ENCODE measurements around the gene KCTD3.

KCTD3 gene

GRCh38 chr1:215606564-215607168, 39.6 kb downstream of the KCTD3 start:
- DNase-seq, result no peak

GRCh38 chr1:215607412-215607811, 40.3 kb downstream of the KCTD3 start:
- no peak for DNase-seq

GRCh38 chr1:215608646-215609045, 41.5 kb downstream of the KCTD3 start:
- DNase-seq, result no peak

DNA sequence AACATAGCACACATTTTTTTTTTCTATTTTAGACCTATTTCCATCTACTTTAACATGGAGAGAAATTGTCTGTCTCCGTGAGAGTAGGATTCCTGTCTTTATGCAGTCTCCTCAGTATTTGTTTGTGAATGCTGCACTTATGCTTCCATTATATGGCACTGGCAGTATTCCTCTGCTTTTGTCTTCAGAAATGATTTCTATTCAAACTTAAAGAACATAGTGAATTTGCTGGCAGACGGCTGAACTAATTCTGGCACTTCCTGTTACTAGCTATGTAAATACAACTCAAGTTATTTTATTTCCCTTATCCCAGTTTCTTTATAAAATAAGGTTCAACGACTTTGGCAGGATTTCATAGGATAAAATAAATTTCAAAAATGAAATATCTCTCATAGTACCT, 45.3 kb downstream of the KCTD3 start:
- DNase-seq, result no peak

- DNase-seq, result no peak
Observed at GRCh38 chr1:215617979-215618378, 50.9 kb downstream of the KCTD3 start.

- DNase-seq, result no peak
Observed at GRCh38 chr1:215623162-215623561, 56.1 kb downstream of the KCTD3 start.

GRCh38 chr1:215625949-215626348, 58.8 kb downstream of the KCTD3 start:
- no peak for DNase-seq

DNA sequence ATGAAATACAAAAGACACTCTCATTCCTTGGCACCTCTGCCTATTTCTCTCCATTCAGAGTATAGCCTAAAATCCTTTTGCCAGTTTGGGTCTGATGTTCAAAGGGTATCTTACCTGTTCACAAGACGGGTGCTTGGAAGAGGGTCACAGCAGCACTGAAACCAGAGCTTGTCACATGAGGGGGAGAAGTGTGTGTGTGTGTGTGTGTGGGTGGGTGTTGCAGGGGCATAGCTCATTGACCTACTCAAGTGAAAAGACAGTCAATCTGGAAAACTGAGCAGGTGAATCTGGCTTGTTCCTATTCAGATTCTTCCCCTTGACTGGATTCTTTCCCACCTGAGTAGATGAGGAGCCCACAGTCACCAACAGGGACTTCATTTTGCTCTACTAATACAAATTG, 63.9 kb downstream of the KCTD3 start:
- DNase-seq, result no peak

DNA sequence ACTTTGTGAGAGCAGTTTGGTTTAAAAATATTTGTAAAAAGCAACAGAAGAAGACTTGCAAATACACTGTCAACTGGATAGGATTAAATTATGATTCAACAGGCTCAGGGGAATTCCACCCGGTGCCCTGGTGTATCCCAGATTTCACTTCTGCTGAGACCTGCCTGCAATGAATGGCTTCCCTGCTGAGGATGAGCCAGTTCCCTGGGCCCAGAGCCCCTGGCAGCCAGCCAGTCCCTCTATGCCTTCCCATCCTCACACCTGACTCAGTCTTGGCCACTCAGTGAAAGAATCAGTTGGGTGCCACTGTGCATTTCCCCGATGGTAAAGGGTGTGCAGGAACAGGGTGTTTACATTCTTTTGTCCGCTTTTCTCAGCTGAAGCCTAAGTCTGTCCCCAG, 64.4 kb downstream of the KCTD3 start:
- DNase-seq, result no peak

- no peak for DNase-seq
Observed at GRCh38 chr1:215635827-215636226, 68.7 kb downstream of the KCTD3 start.

GRCh38 chr1:215636258-215636965, 69.3 kb downstream of the KCTD3 start:
- DNase-seq, result no peak

DNA sequence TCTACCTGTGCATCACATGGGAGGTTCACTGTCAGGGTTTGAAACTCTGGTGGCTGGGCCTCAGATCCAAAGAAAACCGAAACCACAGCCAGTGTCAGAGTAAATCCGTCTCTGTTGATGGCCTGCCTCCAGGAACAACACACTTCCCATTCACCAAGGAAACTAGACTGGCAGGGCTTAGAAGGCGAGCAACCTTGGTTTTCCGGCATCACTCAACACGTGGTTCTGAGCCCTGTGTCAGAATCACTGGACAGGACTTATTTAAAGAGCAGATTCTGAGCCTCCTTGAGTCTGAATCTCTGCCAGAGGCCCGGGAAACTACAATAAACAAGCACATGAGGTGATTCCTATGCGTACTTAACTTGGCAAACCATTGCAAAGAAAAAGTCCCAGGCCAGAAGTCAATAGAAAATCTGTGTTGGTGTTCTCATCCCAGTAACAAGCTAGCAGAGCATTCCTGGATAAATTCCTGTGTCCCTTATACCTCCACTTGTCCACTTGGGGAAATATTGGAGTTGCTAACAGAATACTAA, 70.0 kb downstream of the KCTD3 start:
- DNase-seq, result no peak

DNA sequence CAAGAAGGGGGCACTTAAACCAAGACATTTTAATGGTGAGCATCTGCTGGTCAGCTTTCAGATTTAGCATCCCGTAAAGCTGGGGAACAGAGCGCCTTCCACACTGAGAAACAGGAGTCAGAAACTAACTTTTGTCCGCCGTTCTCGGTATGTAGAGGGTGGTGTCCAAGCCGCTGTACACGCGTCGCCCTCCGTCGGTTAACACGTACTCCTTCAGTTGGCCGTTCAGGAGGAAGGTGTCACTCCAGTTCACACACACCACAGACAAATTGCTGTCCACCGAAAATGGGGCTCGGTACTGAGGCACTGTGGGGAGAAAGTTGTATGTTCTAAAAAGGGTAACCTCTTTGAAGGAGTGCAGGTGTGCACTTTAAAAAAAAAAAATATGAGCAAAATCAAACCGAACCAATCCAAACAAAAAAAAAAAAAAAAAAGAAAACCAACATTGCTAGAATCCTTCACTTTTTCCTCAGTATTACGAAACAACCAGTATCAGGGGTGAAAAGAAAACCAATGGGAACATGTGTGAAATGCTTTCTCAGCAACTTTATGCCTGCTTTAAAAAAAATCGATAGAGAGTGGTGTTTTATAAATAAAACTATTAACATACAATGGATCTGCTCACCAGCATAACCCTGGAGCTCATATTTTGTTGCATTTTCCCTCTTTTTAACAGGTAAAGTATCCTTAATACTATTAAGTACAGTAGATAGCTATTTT, 73.5 kb downstream of the KCTD3 start:
- DNase-seq, result no peak

- DNase-seq, result no peak
Observed at GRCh38 chr1:215643592-215644321, 76.7 kb downstream of the KCTD3 start.

DNA sequence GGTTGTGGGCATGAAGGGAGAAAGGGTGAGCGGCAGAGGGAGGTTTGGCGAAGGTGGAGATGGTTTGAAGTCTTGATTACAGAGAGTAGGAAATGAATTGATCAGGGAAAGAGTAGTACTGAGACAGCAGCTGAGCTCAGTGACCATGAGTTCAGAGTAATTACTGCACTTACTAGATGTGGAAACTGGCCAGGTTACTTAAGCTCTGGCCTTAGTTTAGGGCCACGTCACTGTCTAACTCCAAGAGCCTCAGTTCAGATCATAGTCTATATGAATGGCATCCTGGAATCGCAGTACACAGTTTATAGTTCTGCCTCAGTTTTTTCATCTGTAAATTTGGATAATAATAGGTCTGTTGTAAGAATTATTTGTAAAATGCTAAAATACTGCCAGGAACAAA, 78.1 kb downstream of the KCTD3 start:
- DNase-seq, result no peak

DNA sequence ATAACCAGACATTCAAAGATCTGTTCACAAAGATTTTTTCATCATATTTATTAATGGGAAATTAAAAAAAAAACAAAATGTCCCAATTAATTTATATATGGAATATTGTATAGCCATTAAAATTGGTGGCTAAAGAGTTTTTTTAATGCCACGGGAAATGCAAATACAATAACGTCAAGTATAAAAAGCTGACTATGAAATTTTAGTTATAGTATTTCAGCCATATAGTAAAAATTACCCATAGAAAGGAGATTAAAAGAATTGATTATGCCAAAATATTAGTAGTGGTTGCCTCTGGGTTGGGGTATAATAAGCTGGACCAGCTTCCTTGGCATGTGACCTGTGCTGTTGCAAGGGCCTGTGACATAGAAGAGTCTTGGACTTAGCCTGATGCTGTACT, 78.8 kb downstream of the KCTD3 start:
- no peak for DNase-seq

GRCh38 chr1:215647738-215648137, 80.6 kb downstream of the KCTD3 start:
- DNase-seq, result no peak

DNA sequence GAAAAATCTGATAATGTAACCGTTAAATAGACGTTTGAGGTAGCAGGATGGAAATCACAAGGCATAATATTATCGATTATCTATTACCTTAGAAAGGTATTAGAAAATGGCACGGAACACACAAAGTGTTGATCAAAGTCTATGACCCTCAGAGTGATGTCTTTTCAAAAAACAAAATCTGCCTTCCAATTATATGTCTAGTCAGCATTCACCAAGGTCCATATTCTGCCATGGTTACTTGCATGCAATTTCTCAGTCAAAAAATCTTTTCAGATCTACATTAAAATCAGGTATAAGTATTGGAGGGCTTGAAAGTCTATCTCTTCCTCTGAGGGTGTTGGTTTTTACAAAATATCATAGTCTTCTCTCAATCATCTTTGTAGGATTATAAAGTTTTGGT, 81.9 kb downstream of the KCTD3 start:
- no peak for DNase-seq

DNA sequence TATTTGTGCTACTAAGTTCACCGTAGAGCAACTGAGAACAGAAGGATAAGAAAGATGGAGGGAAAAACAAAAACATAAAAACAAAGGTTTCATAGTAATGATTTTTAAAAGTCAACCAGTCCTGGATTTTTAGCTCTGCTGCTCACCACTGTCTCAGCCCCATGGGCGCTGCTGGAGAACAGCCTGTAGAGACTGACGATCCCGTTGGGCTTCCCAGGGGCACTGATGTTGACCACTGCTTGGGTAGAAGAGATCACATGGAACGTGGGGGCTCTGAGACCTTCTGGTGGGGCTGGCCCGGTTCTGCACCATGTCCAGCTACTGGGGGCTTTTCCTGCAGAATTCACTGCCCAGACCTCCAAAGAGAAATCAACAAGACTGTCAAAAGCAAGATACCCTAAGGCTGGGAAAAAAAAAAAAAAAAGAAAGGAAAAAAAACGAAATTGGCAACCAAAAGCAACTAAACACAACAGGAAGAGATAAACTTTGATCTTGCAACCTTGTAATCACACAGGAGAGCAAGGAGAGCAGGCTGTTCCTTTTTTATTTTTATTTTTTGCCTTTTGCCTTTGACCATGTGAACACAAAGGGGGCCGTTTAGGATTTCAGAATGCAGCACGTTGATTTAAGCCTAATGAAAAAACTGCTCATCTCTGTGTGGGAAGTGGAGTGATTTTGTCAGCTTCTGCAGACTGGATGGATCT, 83.5 kb downstream of the KCTD3 start:
- no peak for DNase-seq

DNA sequence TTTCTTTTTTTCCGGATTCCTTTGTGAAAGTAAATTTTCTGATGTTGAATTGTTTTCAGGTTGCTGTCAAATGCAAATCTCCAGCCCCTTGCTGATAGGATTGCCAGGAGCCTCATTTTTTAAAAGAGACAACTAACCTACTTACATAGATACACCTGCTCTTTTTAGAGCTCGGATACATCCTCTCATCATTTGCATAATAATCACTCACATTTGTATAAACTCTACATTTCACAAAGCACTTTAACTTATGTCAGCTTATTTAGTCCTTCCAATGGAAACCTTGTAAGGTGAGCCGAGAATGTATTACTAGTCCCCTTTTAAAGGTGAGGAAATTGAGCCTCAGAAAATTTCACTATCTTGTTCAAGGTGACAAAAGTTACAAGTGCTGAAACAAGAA, 84.8 kb downstream of the KCTD3 start:
- DNase-seq, result no peak

GRCh38 chr1:215652371-215652770, 85.3 kb downstream of the KCTD3 start:
- no peak for DNase-seq

- DNase-seq, result no peak
Observed at GRCh38 chr1:215657047-215657446, 89.9 kb downstream of the KCTD3 start.

DNA sequence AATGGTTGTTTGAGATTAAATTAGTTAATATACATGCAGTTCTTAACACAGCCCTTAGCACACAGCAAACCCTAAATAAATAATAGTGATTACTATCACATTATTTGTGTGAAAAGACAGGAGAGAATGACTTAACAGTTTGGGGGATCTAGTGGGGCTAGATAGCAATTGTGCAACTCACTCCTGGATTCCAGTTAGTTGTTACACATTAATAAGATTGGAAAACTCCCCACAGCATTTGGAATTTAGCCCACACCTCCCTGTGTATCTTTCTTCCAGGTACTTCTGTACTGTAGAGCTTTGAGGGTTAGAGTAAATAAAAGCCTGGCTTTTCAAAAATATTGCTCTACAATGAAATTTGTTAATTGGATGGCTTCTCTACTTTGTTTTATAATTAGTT, 93.2 kb downstream of the KCTD3 start:
- no peak for DNase-seq
